ENCODE results near the gene TLE2. TPM values are rescaled to one million over a fixed set of nuclear protein-coding genes. Genes with fewer than 3 reads are reported as not detected.

Gene TLE2
- total RNA-seq, 6 experiments from 2014 or later, result 0.15 to 0.67 (median 0.46) TPM; not detected in 2

GRCh38 chr19:3006075-3006767 is 22.9 kb downstream of the TLE2 start:
- Mint-ChIP-seq H3K4me1 (ENCODE audit: low read depth) (no peaks in the 10 kb centered on the region), H3K27me3 (ENCODE audit: insufficient read depth) (peaks cover 24% of the 10 kb centered on the region), H3K36me3 (ENCODE audit: low read depth) (no peaks in the 10 kb centered on the region), H3K9me3 (no peaks in the 10 kb centered on the region), H3K27ac (no peak overlapping the region), H3K4me3 (no peak overlapping the region)
- TF ChIP-seq, protein P1, sequence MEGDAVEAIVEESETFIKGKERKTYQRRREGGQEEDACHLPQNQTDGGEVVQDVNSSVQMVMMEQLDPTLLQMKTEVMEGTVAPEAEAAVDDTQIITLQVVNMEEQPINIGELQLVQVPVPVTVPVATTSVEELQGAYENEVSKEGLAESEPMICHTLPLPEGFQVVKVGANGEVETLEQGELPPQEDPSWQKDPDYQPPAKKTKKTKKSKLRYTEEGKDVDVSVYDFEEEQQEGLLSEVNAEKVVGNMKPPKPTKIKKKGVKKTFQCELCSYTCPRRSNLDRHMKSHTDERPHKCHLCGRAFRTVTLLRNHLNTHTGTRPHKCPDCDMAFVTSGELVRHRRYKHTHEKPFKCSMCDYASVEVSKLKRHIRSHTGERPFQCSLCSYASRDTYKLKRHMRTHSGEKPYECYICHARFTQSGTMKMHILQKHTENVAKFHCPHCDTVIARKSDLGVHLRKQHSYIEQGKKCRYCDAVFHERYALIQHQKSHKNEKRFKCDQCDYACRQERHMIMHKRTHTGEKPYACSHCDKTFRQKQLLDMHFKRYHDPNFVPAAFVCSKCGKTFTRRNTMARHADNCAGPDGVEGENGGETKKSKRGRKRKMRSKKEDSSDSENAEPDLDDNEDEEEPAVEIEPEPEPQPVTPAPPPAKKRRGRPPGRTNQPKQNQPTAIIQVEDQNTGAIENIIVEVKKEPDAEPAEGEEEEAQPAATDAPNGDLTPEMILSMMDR (IDR thresholded peaks at IDR 0.05), result no peak
- no peak for DNase-seq

DNA sequence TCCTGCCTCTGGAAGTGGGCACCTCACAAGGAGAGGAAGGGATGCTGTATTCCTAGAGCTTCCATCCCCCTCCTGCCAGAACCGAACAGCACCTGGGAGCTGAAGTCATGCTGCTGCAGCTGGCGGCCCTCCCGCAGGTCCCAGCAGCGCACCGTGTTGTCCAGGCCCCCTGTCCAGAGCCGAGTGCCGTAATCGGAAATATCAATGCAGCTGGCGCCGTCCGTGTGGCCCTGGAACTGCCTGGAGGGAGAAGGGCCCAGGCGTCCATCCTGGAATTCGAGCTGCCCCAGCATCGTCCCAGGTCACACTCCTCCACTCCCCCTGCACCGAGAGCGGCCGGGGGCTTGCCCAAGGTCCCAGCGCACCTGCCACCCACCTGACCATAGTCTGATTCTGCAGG is 23.7 kb downstream of the TLE2 start:
- Mint-ChIP-seq H3K27me3 (ENCODE audit: insufficient read depth) (peaks cover 24% of the 10 kb centered on the region), H3K4me3 (no peak overlapping the region), H3K4me1 (ENCODE audit: low read depth) (no peaks in the 10 kb centered on the region), H3K36me3 (ENCODE audit: low read depth) (no peaks in the 10 kb centered on the region), H3K9me3 (no peaks in the 10 kb centered on the region), H3K27ac (no peak overlapping the region)
- DNase-seq, result no peak
- TF ChIP-seq, protein P1 (IDR thresholded peaks at IDR 0.05), result no peak

- H3K9me3 Mint-ChIP-seq, result no peaks in the 10 kb centered on the region
Measured at GRCh38 chr19:3004522-3004921, 24.6 kb downstream of the TLE2 start.

DNA sequence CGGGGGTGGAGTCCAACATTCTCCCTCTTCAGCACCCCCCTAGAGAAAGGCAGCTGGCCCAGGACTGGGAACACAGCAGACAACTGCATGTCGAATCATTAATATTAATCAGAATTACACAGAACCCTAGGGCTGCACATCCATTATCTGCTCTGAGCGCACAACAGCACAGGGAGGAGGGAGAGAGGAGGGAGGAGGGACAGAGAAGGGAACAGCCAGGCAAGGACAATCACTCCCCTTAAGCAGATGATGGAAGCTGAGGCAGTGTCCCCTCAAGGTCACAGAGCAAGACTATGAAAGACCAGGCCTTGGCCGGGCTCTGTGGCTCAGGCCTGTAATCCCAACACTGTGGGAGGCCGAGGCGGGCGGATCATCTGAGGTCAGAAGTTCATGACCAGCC is 26.0 kb downstream of the TLE2 start:
- H3K27me3 Mint-ChIP-seq (ENCODE audit: insufficient read depth), result peaks cover 22% of the 10 kb centered on the region
- H3K9me3 Mint-ChIP-seq, result peaks cover 6% of the 10 kb centered on the region
- H3K4me3 Mint-ChIP-seq, result no peak overlapping the region
- no peaks in the 10 kb centered on the region for H3K36me3 Mint-ChIP-seq (ENCODE audit: low read depth)
- no peak overlapping the region for H3K27ac Mint-ChIP-seq
- TF ChIP-seq, protein P1 (IDR thresholded peaks at IDR 0.05), result no peak
- DNase-seq, result no peak
- H3K4me1 Mint-ChIP-seq (ENCODE audit: low read depth), result no peaks in the 10 kb centered on the region

More at GRCh38 chr19:3004522-3004921, 24.6 kb downstream of the TLE2 start:
- no peak overlapping the region for H3K27ac Mint-ChIP-seq
- H3K36me3 Mint-ChIP-seq (ENCODE audit: low read depth), result no peaks in the 10 kb centered on the region
- TF ChIP-seq, protein P1 (IDR thresholded peaks at IDR 0.05), result no peak
- no peaks in the 10 kb centered on the region for H3K4me1 Mint-ChIP-seq (ENCODE audit: low read depth)
- no peak for DNase-seq
- H3K27me3 Mint-ChIP-seq (ENCODE audit: insufficient read depth), result peaks cover 24% of the 10 kb centered on the region
- H3K4me3 Mint-ChIP-seq, result no peak overlapping the region

GRCh38 chr19:3001235-3001800 is 27.8 kb downstream of the TLE2 start:
- no peak for DNase-seq
- H3K4me3 Mint-ChIP-seq, result no peak overlapping the region
- no peaks in the 10 kb centered on the region for H3K36me3 Mint-ChIP-seq (ENCODE audit: low read depth)

More at GRCh38 chr19:3001235-3001800, 27.8 kb downstream of the TLE2 start:
- H3K4me1 Mint-ChIP-seq (ENCODE audit: low read depth), result no peaks in the 10 kb centered on the region
- H3K27ac Mint-ChIP-seq, result no peak overlapping the region
- peaks cover 34% of the 10 kb centered on the region for H3K27me3 Mint-ChIP-seq (ENCODE audit: insufficient read depth)
- H3K9me3 Mint-ChIP-seq, result peaks cover 6% of the 10 kb centered on the region
- TF ChIP-seq, protein P1 (IDR thresholded peaks at IDR 0.05), result no peak
